MM.1S (cell line): Measurements from ENCODE around the gene CHRM3.

Source experiments
- DNase-seq: peaks from one replicate; pipeline ENCODE4 v3.0.0-alpha.2; 2015
- H2AFZ ChIP-seq: fragments of 300-600 bp; sonication (generic); 2 replicates; pipeline ENCODE4 v1.6.0; 2016; ENCODE audit warnings: antibody characterized with exemption, low read length
- H3F3A ChIP-seq: fragments of 300-600 bp; sonication (generic); 2 replicates; pipeline ENCODE4 v1.6.1; 2016; ENCODE audit warnings: mild to moderate bottlenecking, antibody characterized with exemption, low read length, moderate library complexity, mixed read lengths; ENCODE audit not compliant: insufficient read depth
- H3K27ac ChIP-seq: fragments of 300-600 bp; sonication (generic); 2 replicates; pipeline ENCODE4 v1.5.1; 2016; ENCODE audit warnings: mild to moderate bottlenecking, low read length
- H3K27me3 ChIP-seq: fragments of 300-600 bp; sonication (generic); replicated peaks from 2 replicates; pipeline ENCODE4 v1.6.0; 2016; ENCODE audit warnings: low read length; ENCODE audit not compliant: insufficient read depth
- H3K36me3 ChIP-seq: fragments of 300-600 bp; sonication (generic); replicated peaks from 2 replicates; pipeline ENCODE4 v1.6.1; 2016; ENCODE audit warnings: mild to moderate bottlenecking, low read length, mixed read lengths; ENCODE audit not compliant: insufficient read depth
- H3K4me1 ChIP-seq: fragments of 300-600 bp; sonication (generic); 2 replicates; pipeline ENCODE4 v1.6.1; 2016; ENCODE audit warnings: low read length, mixed read lengths
- H3K4me2 ChIP-seq: fragments of 300-600 bp; sonication (generic); 2 replicates; pipeline ENCODE4 v1.6.0; 2016; ENCODE audit warnings: low read depth, low read length
- H3K4me3 ChIP-seq: fragments of 300-600 bp; sonication (generic); 2 replicates; pipeline ENCODE4 v1.5.1; 2016; ENCODE audit warnings: low read length, mixed read lengths
- H3K79me2 ChIP-seq: fragments of 300-600 bp; sonication (generic); 2 replicates; pipeline ENCODE4 v1.6.1; 2016; ENCODE audit warnings: mixed run types, low read length, mixed read lengths
- H3K9ac ChIP-seq: fragments of 300-600 bp; sonication (generic); 2 replicates; pipeline ENCODE4 v1.6.1; 2016; ENCODE audit warnings: low read length, mixed read lengths
- H3K9me2 ChIP-seq: fragments of 300-600 bp; sonication (generic); replicated peaks from 2 replicates; pipeline ENCODE4 v1.6.1; 2016; ENCODE audit warnings: mild to moderate bottlenecking, low read length, mixed read lengths; ENCODE audit not compliant: insufficient read depth
- H3K9me3 ChIP-seq: fragments of 300-600 bp; sonication (generic); replicated peaks from 2 replicates; pipeline ENCODE4 v1.6.1; 2016; ENCODE audit warnings: mild to moderate bottlenecking, low read length, mixed read lengths; ENCODE audit not compliant: insufficient read depth
- H4K20me1 ChIP-seq: fragments of 300-600 bp; sonication (generic); 2 replicates; pipeline ENCODE4 v1.6.1; 2016; ENCODE audit warnings: mild to moderate bottlenecking, low read length, moderate library complexity, mixed read lengths; ENCODE audit not compliant: insufficient read depth
- CTCF ChIP-seq: fragments of 300-600 bp; sonication (generic); IDR thresholded peaks from 2 replicates; pipeline ENCODE4 v1.5.1; 2016; ENCODE audit warnings: antibody characterized with exemption, low read length, mixed read lengths
- EZH2 ChIP-seq: fragments of 300-600 bp; sonication (generic); optimal IDR thresholded peaks from 2 replicates; pipeline ENCODE3; 2017; ENCODE audit warnings: low read depth, mild to moderate bottlenecking, antibody characterized with exemption, low read length, mixed read lengths
- EZH2phosphoT487 ChIP-seq: fragments of 300-600 bp; sonication (generic); IDR thresholded peaks from 2 replicates; pipeline ENCODE4 v1.6.1; 2018; ENCODE audit warnings: antibody characterized with exemption, low read length

CHRM3 gene

GRCh38 chr1:239418681-239419080 lies 32.3 kb downstream of the CHRM3 start:
- H3K9me2 ChIP-seq, result no peaks in the 10 kb centered on the region
- no peak overlapping the region for H3K4me2 ChIP-seq
- 0 out of 2 replicates have a peak, but pooled peaks cover 4% of the 10 kb centered on the region for H3K4me1 ChIP-seq
- no peak overlapping the region for H3K27ac ChIP-seq
- H2AFZ ChIP-seq, result no peak overlapping the region
- no peak for DNase-seq
- H3K79me2 ChIP-seq, result no peaks in the 10 kb centered on the region
- H4K20me1 ChIP-seq, result no peaks in the 10 kb centered on the region
- no peaks in the 10 kb centered on the region; the same call in 1 of the 2 replicates for H3F3A ChIP-seq
- H3K9ac ChIP-seq, result no peak overlapping the region
- no peaks in the 10 kb centered on the region for H3K9me3 ChIP-seq
- no peaks in the 10 kb centered on the region for H3K36me3 ChIP-seq
- no peaks in the 10 kb centered on the region for H3K27me3 ChIP-seq
- no peak for TF ChIP-seq CTCF
- H3K4me3 ChIP-seq, result no peak overlapping the region

DNA sequence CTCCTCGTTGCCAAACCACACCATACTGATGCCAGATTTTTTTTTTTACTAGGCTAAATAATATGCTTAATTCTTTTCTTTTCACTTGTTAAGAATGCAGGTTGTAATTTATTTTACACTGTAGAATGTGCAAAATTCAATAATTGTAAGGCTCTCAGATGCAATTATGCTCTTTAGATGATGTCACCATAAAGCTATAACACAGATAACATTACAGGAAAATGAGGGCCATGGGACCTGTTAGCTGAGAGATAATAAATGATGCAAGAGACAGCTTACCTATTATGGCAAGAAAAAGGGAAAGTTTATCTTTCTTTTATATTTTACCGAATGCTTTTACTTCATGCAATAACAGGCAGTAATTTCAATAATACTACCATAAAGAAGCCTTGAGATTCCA lies 35.4 kb downstream of the CHRM3 start:
- Histone ChIP-seq H3K9me3 (no peaks in the 10 kb centered on the region), H3K27ac (no peak overlapping the region), H3K36me3 (no peaks in the 10 kb centered on the region), H3K27me3 (no peaks in the 10 kb centered on the region), H3K79me2 (no peaks in the 10 kb centered on the region), H2AFZ (no peak overlapping the region), H4K20me1 (no peaks in the 10 kb centered on the region), H3K9ac (no peak overlapping the region), H3K4me3 (no peak overlapping the region), H3K9me2 (no peaks in the 10 kb centered on the region), H3K4me2 (no peak overlapping the region), H3K4me1 (0 out of 2 replicates have a peak, but pooled peaks cover 4% of the 10 kb centered on the region), H3F3A (no peaks in the 10 kb centered on the region; the same call in 1 of the 2 replicates)
- no peak for DNase-seq
- TF ChIP-seq EZH2phosphoT487, result no peak
- TF ChIP-seq EZH2, result no peak
- TF ChIP-seq CTCF, result no peak

- Histone ChIP-seq H3K27me3 (no peaks in the 10 kb centered on the region), H3F3A (no peaks in the 10 kb centered on the region; the same call in 1 of the 2 replicates), H3K79me2 (no peaks in the 10 kb centered on the region), H3K9ac (no peak overlapping the region), H3K9me3 (no peaks in the 10 kb centered on the region), H3K4me3 (no peak overlapping the region), H3K27ac (no peak overlapping the region), H3K9me2 (no peaks in the 10 kb centered on the region), H3K36me3 (no peaks in the 10 kb centered on the region), H3K4me2 (no peak overlapping the region), H2AFZ (no peak overlapping the region), H3K4me1 (0 out of 2 replicates have a peak, but pooled peaks cover 3% of the 10 kb centered on the region), H4K20me1 (no peaks in the 10 kb centered on the region)
- no peak for TF ChIP-seq CTCF
- no peak for TF ChIP-seq EZH2phosphoT487
- TF ChIP-seq EZH2, result no peak
- DNase-seq, result no peak
Measured at GRCh38 chr1:239422818-239423217, 36.5 kb downstream of the CHRM3 start.
